ENCODE measurements around the gene INTS7.

- TF ChIP-seq, protein P1, sequence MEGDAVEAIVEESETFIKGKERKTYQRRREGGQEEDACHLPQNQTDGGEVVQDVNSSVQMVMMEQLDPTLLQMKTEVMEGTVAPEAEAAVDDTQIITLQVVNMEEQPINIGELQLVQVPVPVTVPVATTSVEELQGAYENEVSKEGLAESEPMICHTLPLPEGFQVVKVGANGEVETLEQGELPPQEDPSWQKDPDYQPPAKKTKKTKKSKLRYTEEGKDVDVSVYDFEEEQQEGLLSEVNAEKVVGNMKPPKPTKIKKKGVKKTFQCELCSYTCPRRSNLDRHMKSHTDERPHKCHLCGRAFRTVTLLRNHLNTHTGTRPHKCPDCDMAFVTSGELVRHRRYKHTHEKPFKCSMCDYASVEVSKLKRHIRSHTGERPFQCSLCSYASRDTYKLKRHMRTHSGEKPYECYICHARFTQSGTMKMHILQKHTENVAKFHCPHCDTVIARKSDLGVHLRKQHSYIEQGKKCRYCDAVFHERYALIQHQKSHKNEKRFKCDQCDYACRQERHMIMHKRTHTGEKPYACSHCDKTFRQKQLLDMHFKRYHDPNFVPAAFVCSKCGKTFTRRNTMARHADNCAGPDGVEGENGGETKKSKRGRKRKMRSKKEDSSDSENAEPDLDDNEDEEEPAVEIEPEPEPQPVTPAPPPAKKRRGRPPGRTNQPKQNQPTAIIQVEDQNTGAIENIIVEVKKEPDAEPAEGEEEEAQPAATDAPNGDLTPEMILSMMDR (IDR thresholded peaks at IDR 0.05 in 8 of 11, conservative IDR thresholded peaks at IDR 0.05 in 3 of 11): no peak
- no peak for TF ChIP-seq POLR2A (IDR thresholded peaks at IDR 0.05)
- TF ChIP-seq POLR2AphosphoS5 (IDR thresholded peaks at IDR 0.05): no peak
Observed at GRCh38 chr1:212078826-212079225, 43.5 kb upstream of the INTS7 start.
